HG03159 (cell line): ENCODE measurements around the gene RIMBP2.

Experiments used
- ATAC-seq: cut with Tn5 transposase; IDR thresholded peaks from one replicate; pipeline ENCODE4 v1.9.1; 2021; ENCODE audit warnings: mild to moderate bottlenecking, moderate library complexity; ENCODE audit not compliant: unreplicated experiment

Gene RIMBP2

DNA sequence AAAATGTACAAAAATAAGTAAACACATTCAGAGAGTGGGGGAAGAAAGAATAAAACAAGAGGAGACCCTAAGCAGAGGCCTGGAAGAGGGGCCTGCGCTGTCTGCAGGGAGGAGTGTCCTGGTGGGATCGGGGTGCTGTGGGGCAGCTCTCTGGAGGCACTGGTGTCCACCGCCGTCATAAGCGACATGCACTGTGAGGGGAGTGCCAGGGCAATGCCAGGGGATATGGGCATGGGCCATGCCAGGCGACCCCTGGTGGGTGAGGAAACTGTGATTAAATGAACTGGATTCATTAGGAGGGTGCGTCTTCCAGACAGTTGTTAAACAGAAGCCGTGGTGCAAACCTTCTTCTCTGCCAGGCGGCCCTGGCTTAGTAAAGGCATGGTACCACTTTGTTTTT, 261.8 kb downstream of the RIMBP2 start:
- no peak for ATAC-seq

DNA sequence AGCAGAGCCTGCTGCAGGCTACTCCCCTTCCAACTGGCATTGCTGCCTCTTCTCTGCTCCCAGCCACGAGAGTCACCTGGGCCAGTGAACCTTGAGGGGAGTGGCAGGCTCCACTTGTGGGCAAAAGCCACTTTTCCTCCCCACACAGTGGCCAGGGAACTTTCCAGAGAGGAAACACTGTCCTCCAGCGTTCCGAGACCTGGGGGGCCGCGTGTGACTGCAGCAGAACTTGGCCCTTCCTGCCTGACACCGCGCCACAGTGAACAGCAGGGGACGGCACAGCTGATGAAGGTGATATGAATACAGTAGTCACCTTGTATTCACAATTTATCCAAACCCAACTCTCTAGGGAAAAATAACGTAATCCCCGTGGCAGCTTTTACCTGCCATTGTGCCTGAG, 263.6 kb downstream of the RIMBP2 start:
- no peak for ATAC-seq

DNA sequence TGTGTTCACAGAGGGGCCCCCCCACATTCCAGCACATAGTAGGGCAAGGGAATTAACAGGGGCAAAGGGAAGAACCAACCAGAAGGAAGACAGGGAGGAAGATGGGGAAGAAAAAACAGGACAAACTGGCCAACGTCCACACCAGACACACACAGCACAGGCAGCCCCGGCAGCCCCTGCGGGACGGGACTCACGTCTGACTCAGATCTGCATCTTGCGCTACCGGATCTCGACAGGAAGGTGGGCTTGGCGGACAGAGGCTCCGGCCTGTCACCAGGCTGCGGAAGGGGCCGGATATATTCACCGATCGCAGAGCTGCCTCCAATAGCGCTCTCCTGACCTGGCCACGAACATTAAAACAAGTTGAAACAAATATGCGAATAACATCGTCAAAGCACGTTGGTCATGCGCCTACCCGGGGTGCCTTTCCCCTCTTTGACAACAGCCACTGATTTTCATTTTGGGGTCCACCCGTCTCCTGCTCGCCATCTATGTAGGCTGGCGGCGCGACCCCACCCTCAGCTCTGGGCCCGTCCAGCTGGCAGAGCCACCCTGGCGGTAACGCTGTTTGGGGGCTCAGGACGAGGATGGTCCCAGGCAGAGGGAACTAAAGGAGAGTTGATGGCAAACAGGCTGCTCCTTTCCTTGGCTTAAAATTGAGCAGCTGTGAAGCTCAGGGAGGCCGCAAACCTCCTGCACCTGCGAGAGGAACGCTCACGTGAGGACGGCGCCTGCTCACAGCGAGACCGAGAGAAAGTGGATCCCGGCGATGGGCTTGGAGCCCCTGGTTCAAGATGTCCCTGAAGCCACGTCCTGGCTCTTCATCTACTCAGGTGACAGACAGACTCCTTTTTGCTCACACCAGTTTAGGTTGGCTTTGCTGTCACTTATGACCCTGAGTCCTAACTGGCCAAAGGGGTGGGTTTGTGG, 264.8 kb downstream of the RIMBP2 start:
- ATAC-seq: no peak

DNA sequence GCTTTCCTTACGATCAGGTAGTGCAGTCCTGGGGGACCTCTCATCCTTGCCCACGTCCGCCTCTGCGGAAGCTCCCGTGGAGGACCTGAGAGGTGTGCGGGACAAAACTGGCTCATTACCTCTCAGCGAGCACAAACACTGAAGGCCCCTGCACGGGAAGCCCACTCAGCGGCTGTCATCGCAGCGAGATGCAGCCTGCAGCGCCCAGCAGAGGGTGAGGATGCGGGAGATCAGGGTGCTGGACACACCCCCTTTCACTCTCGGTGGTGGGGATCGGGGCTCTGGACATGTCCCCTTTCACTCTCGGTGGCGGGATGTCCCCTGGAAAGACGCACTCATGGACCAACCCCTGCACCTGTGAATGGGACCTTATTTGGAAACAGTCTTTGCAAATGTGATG, 266.8 kb downstream of the RIMBP2 start:
- ATAC-seq: no peak

GRCh38 chr12:130448044-130448821, 267.9 kb downstream of the RIMBP2 start:
- no peak for ATAC-seq

DNA sequence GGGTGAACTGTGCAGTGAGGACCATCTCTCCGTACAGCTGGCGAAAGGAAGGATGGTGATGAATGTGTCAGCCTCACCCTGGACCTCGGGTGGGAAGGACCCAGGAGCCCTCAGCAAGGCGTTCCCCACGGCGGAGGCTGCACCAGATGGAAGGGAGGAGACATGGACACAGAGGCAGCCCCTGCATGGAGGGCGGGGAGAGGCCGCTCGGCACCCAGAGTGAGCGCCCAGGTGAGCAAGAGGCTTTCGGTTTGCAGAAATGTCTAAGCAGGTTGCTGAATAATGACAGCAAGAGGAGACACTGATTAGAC, 268.5 kb downstream of the RIMBP2 start:
- ATAC-seq: no peak

- no peak for ATAC-seq
These were observed 269.0 kb downstream of the RIMBP2 start for GRCh38 chr12:130446846-130447654.

DNA sequence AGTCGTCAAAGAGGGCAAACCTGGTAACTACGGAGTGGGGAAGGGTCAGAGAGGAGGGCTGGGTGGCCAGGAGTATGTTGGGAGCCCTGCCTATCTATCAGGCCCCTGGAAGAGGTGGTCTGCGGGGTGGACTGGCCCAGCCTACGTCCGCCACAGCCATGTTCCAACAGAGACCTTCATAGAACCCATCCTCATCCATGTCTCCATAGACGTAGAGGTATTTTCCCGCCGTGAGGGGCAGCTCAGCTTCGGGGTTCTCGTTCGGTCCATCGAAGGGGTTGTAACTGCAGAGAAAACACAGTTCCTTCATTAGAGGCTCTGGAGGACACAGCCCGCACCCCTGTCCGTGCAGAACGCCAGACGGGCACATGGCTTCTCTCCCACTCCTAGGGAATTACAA, 271.1 kb downstream of the RIMBP2 start:
- ATAC-seq: no peak

DNA sequence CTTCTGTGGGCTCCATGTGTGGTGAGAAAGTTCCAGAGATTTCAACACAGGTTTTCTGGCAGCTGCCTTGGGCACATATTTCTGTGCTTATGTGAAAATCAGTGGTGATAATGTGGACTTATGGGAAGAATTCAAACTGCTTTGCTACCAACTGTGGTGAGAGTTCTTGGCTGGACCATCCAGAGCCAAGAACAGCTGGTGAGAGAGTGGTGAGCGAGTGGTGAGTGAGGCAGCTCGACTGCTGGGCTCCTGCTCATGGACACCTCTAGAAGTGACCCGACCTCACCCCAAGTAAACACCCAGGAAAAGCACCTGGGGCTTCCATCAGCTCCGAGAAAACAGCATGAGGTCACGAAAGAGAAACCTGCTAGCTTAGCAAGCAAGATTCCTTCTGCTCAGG, 272.0 kb downstream of the RIMBP2 start:
- ATAC-seq: no peak

DNA sequence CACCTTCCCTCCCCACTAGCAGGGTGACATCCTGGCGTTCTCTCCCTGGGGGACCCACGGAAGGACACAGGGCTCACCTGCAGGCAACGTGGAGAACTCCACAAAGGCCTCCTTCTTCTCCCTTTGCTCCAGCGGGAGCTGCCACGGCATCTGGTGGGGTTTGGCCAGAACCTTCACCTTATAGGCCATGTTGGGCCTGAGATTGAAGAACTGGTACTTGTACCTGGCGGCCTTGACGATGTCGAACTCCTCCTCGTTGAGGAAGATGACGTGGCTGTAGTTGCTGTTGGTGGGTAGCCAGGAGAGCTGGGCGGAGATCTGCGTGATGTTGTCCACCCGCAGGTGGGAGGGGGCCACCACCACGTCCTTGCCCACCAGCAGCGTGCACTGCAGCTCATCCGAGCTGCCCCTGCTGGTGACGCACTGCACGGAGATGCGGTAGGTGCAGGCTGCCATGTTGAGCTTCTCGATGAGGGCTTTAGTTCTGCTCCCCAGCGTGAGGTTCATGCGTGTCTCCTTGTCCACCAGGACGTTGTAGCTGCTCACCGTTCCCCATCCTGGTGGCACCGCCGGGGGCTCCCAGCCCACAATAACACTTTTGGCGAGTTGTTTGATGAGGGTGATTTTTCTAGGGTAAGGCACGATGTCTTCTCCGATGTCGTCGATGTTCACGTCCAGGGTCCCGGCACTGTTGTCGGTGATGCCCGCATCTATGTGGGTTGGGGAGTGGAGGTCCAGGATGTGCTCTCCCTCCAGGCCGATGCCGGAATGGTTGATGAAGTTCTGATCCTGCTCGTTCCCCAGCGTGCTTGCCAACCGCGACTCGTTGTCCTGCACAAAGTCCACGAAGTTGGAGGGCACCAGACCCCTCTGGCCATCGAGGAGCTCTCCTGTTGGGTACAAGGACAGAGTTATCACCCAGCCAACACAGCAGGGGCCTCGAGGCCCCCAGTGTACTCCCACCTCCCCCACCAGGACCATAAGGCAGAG, 274.0 kb downstream of the RIMBP2 start:
- no peak for ATAC-seq

GRCh38 chr12:130440411-130441080, 275.6 kb downstream of the RIMBP2 start:
- ATAC-seq: no peak

GRCh38 chr12:130439250-130439649, 276.8 kb downstream of the RIMBP2 start:
- no peak for ATAC-seq

DNA sequence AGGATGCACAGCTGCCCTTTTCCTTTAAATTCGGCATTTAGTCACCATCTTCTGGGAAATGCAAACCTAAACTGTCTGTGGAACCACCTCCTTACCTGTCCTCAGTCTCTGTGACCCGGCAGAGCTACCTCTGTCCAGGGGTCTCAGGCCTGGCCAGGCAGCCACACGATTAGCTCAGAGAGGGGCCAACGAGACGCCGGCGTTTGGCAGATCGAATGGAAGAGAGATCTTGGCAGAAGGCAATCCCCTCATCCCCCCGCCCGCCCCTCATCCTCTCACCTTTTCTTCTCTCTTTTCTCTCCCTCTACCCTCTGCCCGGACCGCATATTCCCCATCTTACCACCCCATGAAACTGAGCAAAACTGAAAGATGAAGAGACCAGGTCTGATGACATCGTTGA, 277.4 kb downstream of the RIMBP2 start:
- no peak for ATAC-seq

- ATAC-seq: no peak
These were observed 277.9 kb downstream of the RIMBP2 start for GRCh38 chr12:130438243-130438620.

GRCh38 chr12:130437555-130438242, 278.4 kb downstream of the RIMBP2 start:
- no peak for ATAC-seq

DNA sequence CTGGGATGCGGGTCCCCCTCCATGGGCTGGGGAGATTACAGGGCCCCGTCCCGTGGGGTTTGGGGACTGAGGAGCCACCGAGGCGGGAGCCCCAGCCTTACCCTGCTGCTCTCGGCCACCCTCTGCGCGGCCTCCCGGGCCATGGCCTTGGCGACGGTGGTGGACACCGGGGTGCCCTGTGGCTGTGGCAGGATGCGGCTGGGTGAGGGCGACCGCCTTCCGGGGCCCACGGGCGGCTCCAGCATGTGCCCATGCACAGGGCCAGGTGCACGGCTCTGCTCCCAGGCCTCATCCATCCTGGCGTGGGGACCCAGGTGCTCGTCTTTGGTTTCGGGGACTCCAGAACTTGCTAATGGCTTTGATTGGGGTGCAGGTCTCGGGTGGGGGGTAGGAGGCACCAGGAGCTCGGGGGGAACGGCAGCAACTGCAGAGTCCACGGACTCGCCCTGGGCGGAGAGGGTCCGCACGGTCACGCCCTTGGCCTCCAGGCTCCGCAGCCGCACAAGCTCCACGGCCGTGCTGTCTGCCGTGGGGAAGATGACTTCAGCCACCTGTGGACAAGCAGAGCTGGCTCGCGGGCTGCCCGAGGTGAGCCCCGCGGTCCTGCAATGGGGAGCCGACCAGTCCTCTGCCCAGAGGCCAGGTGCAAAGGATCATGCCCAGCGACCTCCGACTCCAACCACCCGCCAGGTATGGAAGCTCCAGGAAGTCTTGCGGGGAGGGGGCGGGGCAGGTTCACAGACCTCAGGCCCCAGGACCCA, 279.2 kb downstream of the RIMBP2 start:
- no peak for ATAC-seq

DNA sequence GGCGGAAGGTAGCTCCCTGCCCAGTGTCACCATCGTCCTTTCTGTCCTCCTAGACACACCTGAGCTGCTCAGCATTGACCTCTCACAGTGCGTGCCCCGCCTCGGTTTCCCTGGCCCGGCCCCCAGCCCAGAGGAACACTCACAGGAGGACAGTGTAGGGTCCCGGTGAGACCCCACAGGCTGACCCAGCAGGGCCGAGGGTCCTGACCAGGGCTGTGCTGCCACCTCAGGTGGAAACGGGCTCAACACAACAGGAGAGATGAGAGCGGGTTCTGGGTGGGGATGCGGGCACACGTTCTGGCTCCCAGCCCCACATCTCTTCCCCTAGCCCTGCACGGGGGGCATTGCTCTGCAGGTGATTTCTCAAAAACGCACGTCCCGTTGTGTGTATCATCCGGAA, 280.3 kb downstream of the RIMBP2 start:
- ATAC-seq: no peak

GRCh38 chr12:130435331-130435730, 280.8 kb downstream of the RIMBP2 start:
- ATAC-seq: no peak
